H1 (cell line): ENCODE measurements around the gene ASTN2. TPM values are rescaled to one million over a fixed set of nuclear protein-coding genes. Genes with fewer than 3 reads are reported as not detected.

Experiments used
- CTCF ChIA-PET: fragments of 300-600 bp; sonication (Branson Sonifier 250); formaldehyde crosslinking; loops from one replicate; lab custom pipeline; 2021; ENCODE audit not compliant: partially characterized antibody; lab: Charles Lee
- POLR2A ChIA-PET: fragments of 300-600 bp; sonication (Branson Sonifier 250); formaldehyde crosslinking; loops from one replicate; lab custom pipeline; 2021; ENCODE audit warnings: inconsistent platforms; ENCODE audit not compliant: partially characterized antibody; lab: Charles Lee
- DNase-seq, 2 experiments: peaks; one replicate each; pipeline versions ENCODE4 v3.0.0 to v3.0.0-alpha.2; 2010 to 2022; ENCODE audit warnings: low spot score in 2 of 2, low read depth in 1 of 2, mixed read lengths in 1 of 2
- FAIRE-seq: peaks from 2 replicates; lab custom pipeline; 2011; peaks lifted over from hg19 to GRCh38; lab: Jason Lieb, UNC
- H2AFZ ChIP-seq: 2 replicates; pipeline ENCODE4 v1.8.1; 2012; ENCODE audit warnings: low read length, inconsistent platforms
- H2AK5ac ChIP-seq: 2 replicates; pipeline ENCODE4 v1.6.1; 2013; ENCODE audit warnings: low read depth, low read length
- H2BK120ac ChIP-seq: replicated peaks from 2 replicates; pipeline ENCODE3; 2013; ENCODE audit warnings: low read depth, low read length, inconsistent platforms
- H2BK12ac ChIP-seq: 2 replicates; pipeline ENCODE4 v1.6.1; 2013; ENCODE audit warnings: low read depth, low read length
- H2BK15ac ChIP-seq: 2 replicates; pipeline ENCODE4 v1.6.1; 2013; ENCODE audit warnings: low read length
- H2BK20ac ChIP-seq: 2 replicates; pipeline ENCODE4 v1.6.1; 2013; ENCODE audit warnings: low read length
- H2BK5ac ChIP-seq: 2 replicates; pipeline ENCODE4 v1.6.1; 2013; ENCODE audit warnings: low read depth, low read length
- H3K14ac ChIP-seq: 2 replicates; pipeline ENCODE4 v1.6.1; 2013; ENCODE audit warnings: inconsistent platforms; ENCODE audit not compliant: insufficient read length
- H3K18ac ChIP-seq: 2 replicates; pipeline ENCODE4 v1.6.1; 2013; ENCODE audit warnings: low read length; ENCODE audit errors: extremely low read depth
- H3K23ac ChIP-seq: 2 replicates; pipeline ENCODE4 v1.6.1; 2013; ENCODE audit warnings: inconsistent platforms; ENCODE audit not compliant: insufficient read length
- H3K23me2 ChIP-seq: 2 replicates; pipeline ENCODE4 v1.6.1; 2013; ENCODE audit warnings: low read depth, low read length
- H3K27ac ChIP-seq: 2 replicates; pipeline ENCODE4 v1.6.1; 2011; ENCODE audit warnings: low read depth, low read length, inconsistent platforms
- H3K27me3 ChIP-seq, 4 experiments: replicated peaks in 1 of 4; 1 replicate in 1 of 4; 2 replicates in 3 of 4; pipeline versions ENCODE4 v1.6.1 to v1.8.1; 2011 to 2013; ENCODE audit warnings: low read length in 3 of 4, mild to moderate bottlenecking in 3 of 4, inconsistent platforms in 2 of 4, mixed read lengths in 2 of 4, moderate library complexity in 1 of 4; ENCODE audit not compliant: control insufficient read depth in 3 of 4, insufficient read depth in 3 of 4; ENCODE audit errors: extremely low read depth in 1 of 4
- H3K36me3 ChIP-seq, 4 experiments: 2 replicates each; pipeline versions ENCODE4 v1.6.1 to v1.8.1; 2011 to 2013; ENCODE audit warnings: mild to moderate bottlenecking in 4 of 4, low read length in 3 of 4, moderate library complexity in 2 of 4, control low read depth in 1 of 4, inconsistent platforms in 1 of 4; ENCODE audit not compliant: insufficient read depth in 4 of 4, control insufficient read depth in 2 of 4
- H3K4ac ChIP-seq: replicated peaks from 2 replicates; pipeline ENCODE3; 2013; ENCODE audit warnings: low read length, low read depth, mixed read lengths, inconsistent platforms; ENCODE audit not compliant: insufficient read length
- H3K4me1 ChIP-seq, 4 experiments: replicated peaks in 1 of 4; 1 replicate in 1 of 4; 2 replicates in 3 of 4; pipeline versions ENCODE4 v1.6.1 to v1.8.1; 2011 to 2013; ENCODE audit warnings: low read length in 3 of 4, inconsistent platforms in 2 of 4, mixed read lengths in 1 of 4; ENCODE audit not compliant: insufficient read depth in 4 of 4, control insufficient read depth in 3 of 4
- H3K4me2 ChIP-seq, 2 experiments: 2 replicates each; pipeline versions ENCODE4 v1.6.1 to v1.8.1; 2011 to 2013; ENCODE audit warnings: low read depth in 2 of 2, low read length in 2 of 2, control low read depth in 1 of 2, inconsistent platforms in 1 of 2, mild to moderate bottlenecking in 1 of 2; ENCODE audit not compliant: insufficient read depth in 1 of 2
- H3K4me3 ChIP-seq, 4 experiments: fragments of 200-600, 300-600 bp in 1 of 4; sonication (generic), shearing (Covaris generic), sonication (Bioruptor Twin) in 1 of 4; 2 replicates each; pipeline versions ENCODE4 v1.5.1 to v1.8.1; 2011 to 2016; ENCODE audit warnings: low read length in 4 of 4, low read depth in 3 of 4, control low read depth in 2 of 4, inconsistent platforms in 2 of 4, mild to moderate bottlenecking in 2 of 4, mixed read lengths in 1 of 4, moderate library complexity in 1 of 4; ENCODE audit not compliant: insufficient read depth in 2 of 4; ENCODE audit errors: extremely low read depth in 1 of 4
- H3K56ac ChIP-seq: replicated peaks from 2 replicates; pipeline ENCODE3; 2013; ENCODE audit warnings: low read depth, mild to moderate bottlenecking, mixed read lengths, low read length, inconsistent platforms; ENCODE audit not compliant: insufficient read length
- H3K79me1 ChIP-seq: 2 replicates; pipeline ENCODE4 v1.6.1; 2013; ENCODE audit warnings: low read depth, low read length, control low read depth
- H3K79me2 ChIP-seq, 2 experiments: 2 replicates each; pipeline versions ENCODE4 v1.6.1 to v1.8.1; 2012 to 2013; ENCODE audit warnings: low read length in 2 of 2, mild to moderate bottlenecking in 2 of 2, inconsistent platforms in 1 of 2; ENCODE audit not compliant: insufficient read depth in 2 of 2, control insufficient read depth in 1 of 2
- H3K9ac ChIP-seq, 4 experiments: replicated peaks in 1 of 4; 1 replicate in 1 of 4; 2 replicates in 3 of 4; pipeline versions ENCODE4 v1.6.1 to v1.8.1; 2011 to 2013; ENCODE audit warnings: low read depth in 3 of 4, low read length in 3 of 4, control low read depth in 2 of 4, mild to moderate bottlenecking in 2 of 4, moderate library complexity in 2 of 4, inconsistent platforms in 1 of 4; ENCODE audit errors: extremely low read depth in 1 of 4
- H3K9me3 ChIP-seq, 2 experiments: 2 replicates each; pipeline versions ENCODE4 v1.6.1 to v1.8.1; 2012 to 2013; ENCODE audit warnings: mild to moderate bottlenecking in 2 of 2, moderate library complexity in 2 of 2, control low read depth in 1 of 2, inconsistent platforms in 1 of 2, low read depth in 1 of 2, low read length in 1 of 2, mixed read lengths in 1 of 2; ENCODE audit not compliant: insufficient read depth in 2 of 2
- H4K20me1 ChIP-seq, 2 experiments: replicated peaks in 1 of 2; 2 replicates each; pipeline versions ENCODE3 to v1.8.1; 2011 to 2013; ENCODE audit warnings: inconsistent platforms in 2 of 2, low read length in 2 of 2, mild to moderate bottlenecking in 1 of 2; ENCODE audit not compliant: insufficient read depth in 2 of 2, control insufficient read depth in 1 of 2
- H4K5ac ChIP-seq: 2 replicates; pipeline ENCODE4 v1.6.1; 2013; ENCODE audit warnings: low read length, low read depth, mixed read lengths, inconsistent platforms; ENCODE audit not compliant: insufficient read length
- H4K8ac ChIP-seq: 2 replicates; pipeline ENCODE4 v1.8.0; 2013; ENCODE audit warnings: mild to moderate bottlenecking, moderate library complexity, low read length, inconsistent platforms; ENCODE audit not compliant: insufficient read depth; ENCODE audit errors: extremely low read depth
- H4K91ac ChIP-seq: replicated peaks from 2 replicates; pipeline ENCODE3; 2013; ENCODE audit warnings: low read length, mixed read lengths, inconsistent platforms; ENCODE audit not compliant: insufficient read length
- BCL11A ChIP-seq, 2 experiments: IDR thresholded peaks; one replicate each; pipeline ENCODE4 v1.6.1; 2011; ENCODE audit warnings: low read depth in 2 of 2, low read length in 2 of 2, mild to moderate bottlenecking in 2 of 2
- CEBPB ChIP-seq: IDR thresholded peaks from 2 replicates; pipeline ENCODE4 v1.6.1; 2012; ENCODE audit warnings: low read depth, low read length
- CHD2 ChIP-seq: IDR thresholded peaks from 2 replicates; pipeline ENCODE4 v1.6.1; 2012; ENCODE audit warnings: low read length, improper control_type of control experiment
- EGR1 ChIP-seq: IDR thresholded peaks from 2 replicates; pipeline ENCODE4 v1.6.1; 2011; ENCODE audit warnings: low read depth, low read length, borderline replicate concordance
- EP300 ChIP-seq, 2 experiments: IDR thresholded peaks; 1 replicate in 1 of 2; 2 replicates in 1 of 2; pipeline ENCODE4 v1.6.1; 2011 to 2012; ENCODE audit warnings: low read depth in 2 of 2, low read length in 2 of 2, mild to moderate bottlenecking in 2 of 2, borderline replicate concordance in 1 of 2, inconsistent platforms in 1 of 2, moderate library complexity in 1 of 2
- FOSL1 ChIP-seq: IDR thresholded peaks from 2 replicates; pipeline ENCODE4 v1.6.1; 2011; ENCODE audit warnings: mild to moderate bottlenecking, low read depth, low read length, moderate library complexity; ENCODE audit not compliant: insufficient read depth
- KDM4A ChIP-seq: IDR thresholded peaks from one replicate; pipeline ENCODE4 v1.7.1; 2012; ENCODE audit warnings: low read depth, mild to moderate bottlenecking, moderate library complexity, low read length, inconsistent platforms; ENCODE audit not compliant: severe bottlenecking
- POU5F1 ChIP-seq: IDR thresholded peaks from 2 replicates; pipeline ENCODE4 v1.6.1; 2011; ENCODE audit warnings: low read depth, mild to moderate bottlenecking, low read length, moderate library complexity
- RNF2 ChIP-seq: fragments of 200-900, 300-1000 bp; sonication (generic); IDR thresholded peaks from 2 replicates; pipeline ENCODE4 v1.7.1; 2016; ENCODE audit warnings: borderline replicate concordance, low read depth, mild to moderate bottlenecking, antibody characterized with exemption, low read length; ENCODE audit not compliant: poor library complexity, severe bottlenecking; ENCODE audit errors: missing control alignments
- SIX5 ChIP-seq: IDR thresholded peaks from 2 replicates; pipeline ENCODE4 v1.6.1; 2011; ENCODE audit warnings: mild to moderate bottlenecking, low read depth, low read length
- SP4 ChIP-seq: IDR thresholded peaks from 2 replicates; pipeline ENCODE4 v1.6.1; 2012; ENCODE audit warnings: low read length, inconsistent platforms
- SUZ12 ChIP-seq: fragments of 200-600 bp; sonication (generic); IDR thresholded peaks from 2 replicates; pipeline ENCODE4 v1.6.1; 2012; ENCODE audit warnings: mild to moderate bottlenecking, inconsistent platforms, low read length, moderate library complexity, mixed read lengths
- TAF1 ChIP-seq: IDR thresholded peaks from 2 replicates; pipeline ENCODE4 v1.6.1; 2011; ENCODE audit warnings: mild to moderate bottlenecking, low read depth, low read length
- TEAD4 ChIP-seq: IDR thresholded peaks from 2 replicates; pipeline ENCODE4 v1.6.1; 2012; ENCODE audit warnings: low read depth, low read length, inconsistent platforms, mixed read lengths
- WGBS, 2 experiments: shearing (Covaris generic) in 1 of 2; methylation state at CpG; one replicate each; pipeline versions ENCODE4 v1.1.6 to v1.1.7; 2013 to 2015; ENCODE audit warnings: low lambda C conversion rate in 2 of 2, mixed read lengths in 2 of 2, inconsistent platforms in 1 of 2, low coverage in 1 of 2, missing lambda C conversion rate in 1 of 2; ENCODE audit not compliant: insufficient replicate concordance in 2 of 2, insufficient coverage in 1 of 2, insufficient read length in 1 of 2; ENCODE audit errors: extremely low coverage in 1 of 2, missing lambda C conversion rate in 1 of 2; 5-methylcytosine and 5-hydroxymethylcytosine counted together
- polyA plus RNA-seq, 7 experiments: library from polyadenylated mRNA; depleted of rRNA in 3 of 7; stranded (reverse) in 5 of 7; unstranded in 2 of 7; fragments of >200 nt in 5 of 7; fragments of 200-250 nt in 2 of 7; gene quantifications; 1 replicate in 5 of 7; 2 replicates in 1 of 7; 4 replicates in 1 of 7; pipeline versions ENCODE4 v1.2.1 to v1.2.3, GENCODE V29; 2011 to 2013; ENCODE audit warnings: missing spikeins in 2 of 7, mixed read lengths in 2 of 7
- total RNA-seq: library from RNA; stranded (reverse); fragmentation: NEBNext Ultra II Directional; extraction: Animal tissue kit (Norgen Biotek cat#: 25700); gene quantifications from 2 replicates; pipeline ENCODE4 v1.2.1, GENCODE V29; 2021

The ASTN2 gene
- total and polyA plus RNA-seq, 2 of the 8 experiments (the other 6 are each of a cell fraction or from before 2014, with no cell fraction given), result 8.2 to 13.7 TPM

DNA sequence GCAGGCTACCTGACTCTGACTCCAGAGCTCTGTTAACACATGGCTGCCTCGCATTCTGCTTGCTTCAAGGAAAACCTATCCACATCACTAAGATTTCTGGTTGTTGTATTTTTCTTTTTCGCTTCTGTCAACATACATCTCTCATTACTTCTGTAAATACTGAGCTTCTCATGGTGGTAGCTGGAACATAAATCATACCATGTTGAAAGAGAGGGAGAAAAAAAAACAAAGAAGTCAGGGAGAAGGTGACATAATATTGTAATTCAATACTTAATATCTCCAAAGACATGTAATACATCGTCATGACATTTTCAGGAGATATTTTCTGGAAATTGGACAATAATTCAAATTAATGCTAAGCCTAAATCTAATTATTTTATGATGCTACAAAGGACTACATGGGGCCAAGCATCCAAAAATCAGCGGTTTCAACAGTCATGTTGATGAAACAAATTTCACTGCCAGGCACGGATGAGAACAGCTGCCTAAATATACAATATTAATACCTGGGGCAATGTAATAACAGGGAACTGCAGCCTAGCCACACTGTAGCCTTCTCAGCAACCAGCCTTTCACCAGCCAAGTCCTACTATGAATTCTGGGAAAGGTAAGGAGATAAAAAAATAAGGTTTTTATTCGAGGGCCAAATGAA, 395.8 kb downstream of the ASTN2 start:
- H3K9me3 ChIP-seq, result no peaks in the 10 kb centered on the region
- DNase-seq, result no peak
- no peak overlapping the region for H3K23ac ChIP-seq
- no peaks in the 10 kb centered on the region for H3K79me2 ChIP-seq
- no peaks in the 10 kb centered on the region for H4K20me1 ChIP-seq
- no peak overlapping the region for H3K14ac ChIP-seq
- CTCF ChIA-PET, result interaction anchor here (0.7 to 2.7 kb wide), 10 partner anchors 11 to 354 kb away, joined by 3 to 8 read pairs (median 3); no protein-coding TSS in a partner anchor
- H3K79me1 ChIP-seq, result no peaks in the 10 kb centered on the region
- no peaks in the 10 kb centered on the region for H3K27me3 ChIP-seq
- no peak overlapping the region for H2AFZ ChIP-seq
- H3K4me3 ChIP-seq, result no peak overlapping the region
- no peak overlapping the region for H2BK20ac ChIP-seq
- no peak overlapping the region for H4K91ac ChIP-seq
- H3K18ac ChIP-seq, result no peak overlapping the region
- H2BK15ac ChIP-seq, result no peak overlapping the region
- FAIRE-seq, result no peak
- no peak overlapping the region for H2BK120ac ChIP-seq
- no peak overlapping the region for H4K8ac ChIP-seq
- H3K9ac ChIP-seq, result no peak overlapping the region
- no peak overlapping the region for H2BK12ac ChIP-seq
- no peak overlapping the region for H2BK5ac ChIP-seq
- no peak overlapping the region for H3K56ac ChIP-seq
- H3K4ac ChIP-seq, result no peak overlapping the region
- WGBS, 2 experiments, result 86% methylated on average over 6 of the region's 6 CpGs; no CpG with 5 or more reads in 1 of the 2 experiments
- no peak overlapping the region for H3K27ac ChIP-seq
- no peak overlapping the region for H4K5ac ChIP-seq
- POLR2A ChIA-PET, result interaction anchor here (0.7 kb wide), 1 partner anchor 9 kb away, joined by 3 read pairs; no protein-coding TSS in a partner anchor
- peaks cover 0 to 6% (median 0%) of the 10 kb centered on the region in 4 experiments; a peak in 3 of 7 replicates for H3K4me1 ChIP-seq
- H2AK5ac ChIP-seq, result no peak overlapping the region
- H3K23me2 ChIP-seq, result no peaks in the 10 kb centered on the region
- H3K36me3 ChIP-seq, result no peaks in the 10 kb centered on the region
- H3K4me2 ChIP-seq, result no peak overlapping the region
- no peak for TF ChIP-seq SUZ12
- no peak for TF ChIP-seq EGR1
- TF ChIP-seq EP300 (IDR thresholded peaks at IDR 0.05; ENCODE audit: borderline replicate concordance in 1 of 2, low read depth in 2 of 2, low read length in 2 of 2), result no peak
- TF ChIP-seq TEAD4, result no peak
- no peak for TF ChIP-seq FOSL1
- no peak for TF ChIP-seq RNF2
- TF ChIP-seq TAF1, result no peak
- TF ChIP-seq SP4, result no peak
- TF ChIP-seq CEBPB, result no peak
- no peak for TF ChIP-seq SIX5
- TF ChIP-seq CHD2, result no peak
- no peak for TF ChIP-seq BCL11A (IDR thresholded peaks at IDR 0.05; ENCODE audit: low read depth in 2 of 2, low read length in 2 of 2)
- no peak for TF ChIP-seq KDM4A
- no peak for TF ChIP-seq POU5F1
